Measurements from ENCODE around the gene GTSE1.
"Not testable (repeated sequence)": the region's sequence is repeated elsewhere in the genome, so short reads cannot be mapped to it uniquely, and the experiment has no call there.

DNA sequence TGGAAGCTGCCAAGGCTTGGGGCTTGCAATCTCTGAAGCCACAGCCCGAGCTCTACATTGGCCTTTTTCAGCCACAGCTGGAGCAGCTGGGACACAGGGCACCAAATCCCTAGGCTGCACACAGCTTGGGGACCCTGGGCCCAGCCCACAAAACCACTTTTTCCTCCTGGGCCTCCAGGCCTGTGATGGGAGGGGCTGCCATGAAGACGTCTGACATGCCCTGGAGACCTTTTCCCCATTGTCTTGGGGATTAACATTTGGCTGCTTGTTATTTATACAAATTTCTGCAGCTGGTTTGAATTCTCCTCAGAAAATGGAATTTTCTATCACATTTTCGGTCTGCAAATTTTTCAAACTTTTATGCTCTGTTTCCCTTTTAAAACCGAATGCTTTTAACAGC, 31.0 kb upstream of the GTSE1 start:
- TF ChIP-seq, protein P1, sequence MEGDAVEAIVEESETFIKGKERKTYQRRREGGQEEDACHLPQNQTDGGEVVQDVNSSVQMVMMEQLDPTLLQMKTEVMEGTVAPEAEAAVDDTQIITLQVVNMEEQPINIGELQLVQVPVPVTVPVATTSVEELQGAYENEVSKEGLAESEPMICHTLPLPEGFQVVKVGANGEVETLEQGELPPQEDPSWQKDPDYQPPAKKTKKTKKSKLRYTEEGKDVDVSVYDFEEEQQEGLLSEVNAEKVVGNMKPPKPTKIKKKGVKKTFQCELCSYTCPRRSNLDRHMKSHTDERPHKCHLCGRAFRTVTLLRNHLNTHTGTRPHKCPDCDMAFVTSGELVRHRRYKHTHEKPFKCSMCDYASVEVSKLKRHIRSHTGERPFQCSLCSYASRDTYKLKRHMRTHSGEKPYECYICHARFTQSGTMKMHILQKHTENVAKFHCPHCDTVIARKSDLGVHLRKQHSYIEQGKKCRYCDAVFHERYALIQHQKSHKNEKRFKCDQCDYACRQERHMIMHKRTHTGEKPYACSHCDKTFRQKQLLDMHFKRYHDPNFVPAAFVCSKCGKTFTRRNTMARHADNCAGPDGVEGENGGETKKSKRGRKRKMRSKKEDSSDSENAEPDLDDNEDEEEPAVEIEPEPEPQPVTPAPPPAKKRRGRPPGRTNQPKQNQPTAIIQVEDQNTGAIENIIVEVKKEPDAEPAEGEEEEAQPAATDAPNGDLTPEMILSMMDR (conservative IDR thresholded peaks at IDR 0.05) = not testable (repeated sequence)
- not testable (repeated sequence) for TF ChIP-seq EZH2 (IDR thresholded peaks at IDR 0.05; ENCODE audit: low read depth)
